Breast epithelium (tissue), 3 donors: Measurements from ENCODE around the gene PRRC2B.
"Not testable (repeated sequence)": the region's sequence is repeated elsewhere in the genome, so short reads cannot be mapped to it uniquely, and the experiment has no call there.

Experiments
- CTCF ChIP-seq, 3 donors: fragments of 450-650 bp; IDR thresholded peaks; one replicate each; pipeline ENCODE4 v1.5.1; 2016 to 2017; ENCODE audit warnings: antibody characterized with exemption in 3 of 3, mild to moderate bottlenecking in 3 of 3, moderate library complexity in 3 of 3
- POLR2A ChIP-seq: fragments of 450-650 bp; IDR thresholded peaks from one replicate; pipeline ENCODE4 v1.6.1; 2016; ENCODE audit warnings: antibody characterized with exemption, mild to moderate bottlenecking, moderate library complexity
- POLR2AphosphoS5 ChIP-seq, 3 donors: sonication (generic); formaldehyde crosslinking; IDR thresholded peaks; one replicate each; pipeline ENCODE4 v1.6.1; 2017; ENCODE audit warnings: antibody characterized with exemption in 3 of 3

GRCh38 chr9:131515559-131516031 is 121.7 kb downstream of the PRRC2B start:
- not testable (repeated sequence) for TF ChIP-seq CTCF (IDR thresholded peaks at IDR 0.05); POLR2A; POLR2AphosphoS5 (IDR thresholded peaks at IDR 0.05)
